Activated T-cell treated with anti-CD3 and anti-CD28 coated beads for 4 hours (primary cell): ENCODE measurements around the gene ANKFN1.

Source experiments
- DNase-seq: peaks from one replicate; pipeline ENCODE4 v3.0.0-alpha.2; 2020

ANKFN1 gene

DNA sequence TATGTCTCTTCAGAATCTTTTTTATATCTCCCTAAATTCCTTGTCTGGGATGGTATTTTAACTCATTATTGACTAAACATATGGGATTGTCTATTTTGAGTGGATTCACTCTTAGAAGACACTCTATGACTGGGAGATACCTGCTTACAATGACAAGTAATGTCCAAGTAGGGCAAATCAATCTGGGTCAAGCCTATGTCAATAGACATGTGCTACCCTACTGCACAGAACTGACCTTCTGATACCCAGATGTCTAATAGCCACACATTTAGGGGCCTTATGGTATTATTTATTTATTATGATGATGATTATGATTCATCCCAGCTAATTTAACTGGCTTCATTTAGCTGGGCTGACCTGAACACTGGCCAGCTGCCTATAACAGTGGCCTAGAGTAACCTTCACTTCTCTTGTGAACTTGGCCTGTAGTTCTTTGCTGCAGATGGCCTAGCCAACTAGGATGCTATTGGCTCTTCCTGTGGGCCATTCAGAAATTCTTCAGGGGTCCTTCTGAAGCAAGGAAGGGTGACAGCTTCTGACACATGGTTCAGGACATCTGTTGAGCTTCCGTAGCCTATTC lies 138.0 kb downstream of the ANKFN1 start:
- no peak for DNase-seq

DNA sequence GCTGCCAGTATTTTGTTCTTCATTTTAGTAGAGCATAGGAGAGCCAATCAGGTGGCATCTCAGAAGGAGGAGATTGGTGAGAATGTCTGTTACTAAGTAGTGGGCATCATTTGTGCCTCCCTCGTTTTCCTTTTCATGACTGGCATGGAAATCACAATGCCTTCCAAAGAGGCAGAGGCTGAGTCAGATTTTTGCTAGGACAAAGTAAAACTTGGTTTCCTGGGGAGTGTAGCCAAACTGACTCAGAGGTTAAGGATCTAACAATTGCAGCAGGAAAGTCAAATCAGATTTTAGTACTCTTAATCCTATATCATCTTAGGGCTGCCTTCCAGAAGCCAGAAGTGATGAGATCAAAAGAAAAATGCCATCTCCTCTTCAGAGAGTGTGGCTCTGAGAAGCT lies 138.7 kb downstream of the ANKFN1 start:
- DNase-seq = no peak

DNA sequence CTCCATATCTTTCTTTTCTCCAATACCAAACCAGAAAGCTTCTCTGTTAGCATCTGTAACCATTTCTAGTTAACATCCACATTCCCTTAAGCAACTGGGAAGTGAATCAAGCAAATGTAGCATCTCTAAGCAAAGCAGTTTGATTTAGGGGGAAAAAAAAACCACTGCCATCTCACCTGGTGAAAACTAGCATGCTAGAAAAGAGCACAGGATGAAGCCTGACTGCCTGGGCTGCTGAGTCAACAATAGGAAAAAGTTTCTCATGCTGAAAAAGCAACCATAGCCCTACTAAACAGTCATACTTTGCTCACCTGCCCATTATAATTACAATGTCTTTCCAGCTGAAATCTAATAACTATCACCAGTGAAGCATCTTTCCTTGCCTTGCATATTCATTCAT lies 139.3 kb downstream of the ANKFN1 start:
- no peak for DNase-seq

DNA sequence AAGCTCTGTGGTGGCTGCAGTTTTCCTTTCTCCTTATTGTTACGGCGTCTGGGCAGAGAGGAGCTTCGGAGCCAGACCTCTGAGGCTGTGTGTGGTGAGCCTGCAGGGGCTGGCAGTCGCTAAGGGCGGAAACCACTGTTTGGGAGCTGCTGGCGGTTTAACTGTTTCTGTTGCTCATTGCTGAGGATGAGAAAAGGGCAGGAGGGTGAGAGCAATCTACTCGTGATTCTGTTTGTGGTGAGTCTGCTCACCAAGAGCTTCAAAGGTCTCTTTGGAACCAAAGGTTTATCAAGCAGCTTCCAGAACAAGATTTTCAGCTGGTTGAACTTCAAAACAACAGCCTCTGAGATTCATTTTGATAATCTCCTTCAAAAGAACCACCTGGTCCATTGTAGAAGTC lies 143.9 kb downstream of the ANKFN1 start:
- no peak for DNase-seq

GRCh38 chr17:56298846-56299245 lies 145.6 kb downstream of the ANKFN1 start:
- no peak for DNase-seq

DNA sequence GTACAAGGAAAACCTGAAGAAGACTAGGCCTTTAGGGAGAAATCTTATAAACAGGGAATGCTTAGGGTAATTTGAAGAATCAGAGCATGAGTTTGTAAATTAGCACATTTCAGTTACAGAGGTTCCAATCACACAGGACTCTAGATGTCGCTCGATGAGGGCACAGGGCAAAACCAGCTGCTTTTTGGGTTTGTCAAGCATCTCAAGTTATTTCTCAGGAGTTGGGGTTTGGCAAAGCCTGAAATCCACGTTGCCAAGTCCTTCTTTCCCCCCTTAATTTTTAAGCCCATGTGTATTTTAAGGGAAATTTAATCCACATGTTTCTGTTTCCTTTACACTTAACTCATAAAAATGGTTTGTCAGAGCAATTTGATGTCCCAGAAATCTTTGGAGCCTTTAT lies 146.9 kb downstream of the ANKFN1 start:
- DNase-seq = no peak

- no peak for DNase-seq
Observed at GRCh38 chr17:56305007-56305406, 151.7 kb downstream of the ANKFN1 start.

GRCh38 chr17:56309897-56310296 lies 156.6 kb downstream of the ANKFN1 start:
- DNase-seq = no peak

- no peak for DNase-seq
Observed at GRCh38 chr17:56310782-56311181, 157.5 kb downstream of the ANKFN1 start.

GRCh38 chr17:56313201-56313600 lies 159.9 kb downstream of the ANKFN1 start:
- DNase-seq = no peak

DNA sequence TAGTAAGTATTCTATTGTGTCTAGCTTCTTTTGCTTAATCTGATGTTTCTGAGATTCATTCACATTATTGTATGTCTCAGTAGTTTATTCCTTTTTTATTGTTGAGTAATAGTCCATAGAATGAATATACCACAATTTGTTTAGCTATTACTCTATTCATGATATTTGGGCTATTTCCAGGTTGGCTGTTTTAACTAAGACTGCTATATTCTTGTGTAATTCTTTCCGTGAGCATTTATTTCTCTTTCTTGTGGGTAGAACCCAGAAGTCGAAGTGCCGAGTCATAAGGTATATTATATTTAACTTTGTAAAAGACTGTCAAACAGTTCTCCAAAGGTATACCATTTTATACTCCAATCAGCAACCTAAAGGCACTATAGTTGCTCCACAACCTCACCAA lies 160.8 kb downstream of the ANKFN1 start:
- DNase-seq = no peak

GRCh38 chr17:56314984-56315602 lies 161.8 kb downstream of the ANKFN1 start:
- DNase-seq = no peak

- no peak for DNase-seq
Observed at GRCh38 chr17:56316604-56317003, 163.3 kb downstream of the ANKFN1 start.

DNA sequence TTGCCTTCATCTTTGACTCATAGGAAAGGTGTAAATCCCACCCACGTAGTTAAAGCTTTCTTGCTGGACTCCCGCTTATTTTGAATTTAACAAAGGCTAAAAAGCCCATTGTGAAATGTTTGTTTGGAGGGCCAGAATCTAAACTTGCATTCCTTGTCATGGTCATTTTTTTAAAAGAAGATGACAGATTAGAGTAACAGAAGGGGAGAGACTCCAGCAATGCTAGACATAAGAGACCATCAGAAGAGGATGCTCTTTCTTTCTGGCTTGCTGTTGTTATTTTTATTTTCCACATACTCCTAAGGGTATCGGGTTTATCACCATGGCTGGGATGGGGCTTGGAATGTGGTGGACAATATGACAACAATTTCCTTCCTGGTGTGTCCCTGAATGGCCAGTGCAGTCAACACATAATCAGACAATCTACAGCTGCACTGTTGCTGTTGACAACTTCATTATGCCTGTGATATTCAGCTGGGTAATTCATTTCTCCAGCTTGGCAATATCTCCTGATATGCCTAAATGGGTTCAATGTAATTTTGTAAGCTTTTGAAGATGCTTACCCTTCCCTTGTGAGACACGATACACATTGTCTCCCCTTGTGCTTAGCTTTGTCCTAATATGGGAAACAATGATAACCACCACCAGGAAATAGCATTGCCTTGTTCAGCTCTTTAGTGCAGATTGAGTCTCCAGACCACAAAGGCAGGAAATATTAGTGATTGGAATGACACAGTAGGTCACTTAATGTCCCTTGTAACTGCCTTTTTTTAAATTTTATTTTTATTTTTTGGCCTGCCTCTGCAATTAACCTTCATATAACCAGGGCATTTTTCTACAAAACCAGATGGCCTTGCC lies 164.3 kb downstream of the ANKFN1 start:
- no peak for DNase-seq

DNA sequence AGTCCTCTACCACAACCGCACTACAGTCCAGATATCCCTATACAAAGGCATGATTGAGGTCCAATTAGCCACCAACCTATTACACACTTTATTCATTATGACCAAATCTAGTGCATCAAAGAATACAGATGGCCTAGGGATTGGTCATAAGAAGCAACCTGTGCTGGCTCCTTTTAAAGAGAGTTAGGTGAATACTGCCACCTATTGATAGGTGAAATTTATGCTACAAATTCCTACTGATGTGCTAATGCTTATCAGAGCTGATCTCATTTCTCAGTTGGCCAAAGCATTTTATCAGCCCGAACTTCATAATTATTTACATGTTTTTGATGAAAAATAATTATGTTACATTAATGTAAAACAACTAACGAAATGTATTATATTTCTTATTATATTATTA lies 166.3 kb downstream of the ANKFN1 start:
- DNase-seq = no peak

GRCh38 chr17:56320443-56320842 lies 167.2 kb downstream of the ANKFN1 start:
- no peak for DNase-seq

GRCh38 chr17:56322991-56323390 lies 169.7 kb downstream of the ANKFN1 start:
- DNase-seq = no peak

DNA sequence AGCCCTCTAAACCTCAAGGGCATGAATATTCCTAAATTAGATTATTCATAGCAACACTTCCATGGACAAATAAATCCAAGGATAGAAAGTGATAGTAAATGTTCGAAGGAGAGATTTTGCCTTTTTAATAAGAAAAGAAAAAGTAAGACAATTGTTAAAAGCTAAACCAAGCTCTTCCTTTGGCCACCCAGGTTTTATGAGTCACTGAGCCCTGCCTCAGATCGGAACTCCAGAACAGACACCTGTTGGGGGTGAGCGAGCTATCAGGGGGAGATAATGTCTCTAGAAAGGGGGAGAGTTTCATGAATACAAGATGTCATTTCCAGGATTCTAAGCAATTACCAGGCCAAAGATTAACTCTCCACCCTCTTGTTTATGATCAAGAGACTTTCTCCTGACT lies 171.4 kb downstream of the ANKFN1 start:
- no peak for DNase-seq

DNA sequence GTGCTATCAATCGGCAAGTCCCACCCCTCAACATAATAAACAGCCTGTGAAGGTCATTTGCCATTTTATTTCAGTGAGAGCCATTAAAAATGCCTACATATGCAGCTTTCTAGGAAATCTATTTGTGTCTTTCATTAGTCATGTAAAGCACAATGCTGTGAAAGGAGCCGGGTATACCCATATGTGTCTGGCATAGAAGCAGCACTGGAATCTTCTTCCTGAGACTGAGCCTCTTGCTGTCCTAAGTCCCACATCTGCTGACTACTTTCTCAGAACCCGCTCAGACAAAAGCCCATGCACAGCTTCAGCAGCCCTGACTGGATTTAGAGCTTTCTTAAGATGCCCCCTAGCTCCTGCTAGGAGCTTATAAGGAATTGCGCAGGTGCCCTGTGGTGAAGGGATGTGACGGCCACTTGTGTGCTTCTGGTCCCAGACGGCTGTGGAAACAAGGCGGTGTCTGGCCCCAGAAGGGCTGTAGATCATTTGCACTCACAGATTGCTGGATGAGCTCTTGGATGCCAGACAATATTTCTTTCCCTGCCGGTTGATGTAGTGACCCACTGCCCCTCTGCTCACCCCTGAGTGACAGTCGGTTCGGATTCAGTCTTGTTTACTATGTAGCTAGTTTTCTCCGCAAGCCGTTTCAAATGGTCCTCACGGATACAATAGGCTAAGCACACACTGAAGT lies 172.2 kb downstream of the ANKFN1 start:
- DNase-seq = no peak

- no peak for DNase-seq
Observed at GRCh38 chr17:56326001-56326359, 172.7 kb downstream of the ANKFN1 start.

- DNase-seq = no peak
Observed at GRCh38 chr17:56347639-56348038, 194.4 kb downstream of the ANKFN1 start.

GRCh38 chr17:56350592-56350991 lies 197.3 kb downstream of the ANKFN1 start:
- DNase-seq = no peak

DNA sequence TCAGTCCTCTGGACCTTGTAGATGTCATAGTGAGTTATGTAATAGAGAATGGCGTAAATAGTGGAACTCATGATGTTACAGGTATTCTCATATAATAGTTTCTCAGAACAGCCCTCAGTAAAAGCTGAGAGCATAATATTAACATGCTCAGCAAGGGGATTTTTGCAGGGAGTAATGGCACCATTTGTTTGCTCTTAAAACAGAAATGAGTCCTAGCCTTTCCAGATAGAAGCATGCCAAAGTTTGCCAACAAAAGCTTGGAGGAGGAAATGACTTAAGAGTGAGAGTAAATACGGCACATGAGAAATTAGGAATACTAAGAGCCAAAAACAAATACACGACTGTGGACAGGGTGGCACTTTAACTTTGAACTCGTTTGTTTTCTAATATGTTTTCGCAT lies 198.4 kb downstream of the ANKFN1 start:
- DNase-seq = no peak

GRCh38 chr17:56358651-56359050 lies 205.4 kb downstream of the ANKFN1 start:
- DNase-seq = no peak
